HTR-8/SVneo (cell line): ENCODE measurements around the gene DCAF15.

Experiments used
- DNase-seq: peaks from one replicate; pipeline ENCODE4 v3.0.0; 2011; ENCODE audit warnings: low spot score, mixed read lengths; ENCODE audit not compliant: insufficient read length
- FAIRE-seq: peaks from 2 replicates; lab custom pipeline; 2011; peaks lifted over from hg19 to GRCh38; lab: Jason Lieb, UNC

Gene DCAF15

GRCh38 chr19:13929956-13930355 lies 22.4 kb upstream of the DCAF15 start:
- FAIRE-seq (no peak), DNase-seq (no peak)

- no peak for DNase-seq
- FAIRE-seq: no peak
Observed at GRCh38 chr19:13930402-13930801, 21.9 kb upstream of the DCAF15 start.

GRCh38 chr19:13931391-13932148 lies 20.7 kb upstream of the DCAF15 start:
- DNase-seq (no peak), FAIRE-seq (no peak)

- no peak for FAIRE-seq
Observed at GRCh38 chr19:13932149-13932637, 20.1 kb upstream of the DCAF15 start.

GRCh38 chr19:13932911-13933393 lies 19.4 kb upstream of the DCAF15 start:
- no peak for DNase-seq
- no peak for FAIRE-seq

More at GRCh38 chr19:13932149-13932637, 20.1 kb upstream of the DCAF15 start:
- no peak for DNase-seq

GRCh38 chr19:13934785-13935109 lies 17.6 kb upstream of the DCAF15 start:
- DNase-seq: no peak
- FAIRE-seq: peak; percentile 97

GRCh38 chr19:13935765-13936510 lies 16.4 kb upstream of the DCAF15 start:
- DNase-seq (no peak), FAIRE-seq (no peak)

- FAIRE-seq: no peak
Observed at GRCh38 chr19:13937479-13938300, 14.6 kb upstream of the DCAF15 start.

GRCh38 chr19:13938301-13939064 lies 13.8 kb upstream of the DCAF15 start, which contains the start of gene PODNL1:
Gene PODNL1 (minus strand): TSS chr19:13938417. CDS start chr19:13938181, 236 bp downstream.
- FAIRE-seq (no peak), DNase-seq (no peak)

More at GRCh38 chr19:13937479-13938300, 14.6 kb upstream of the DCAF15 start:
- no peak for DNase-seq

GRCh38 chr19:13942023-13942684 lies 10.2 kb upstream of the DCAF15 start:
- DNase-seq (no peak), FAIRE-seq (no peak)

GRCh38 chr19:13946414-13946813 lies 5.9 kb upstream of the DCAF15 start:
- FAIRE-seq (no peak), DNase-seq (no peak)

GRCh38 chr19:13951043-13951442 lies 1.3 kb upstream of the DCAF15 start:
- FAIRE-seq: no peak
- DNase-seq: no peak

- FAIRE-seq (no peak), DNase-seq (no peak)
Observed at GRCh38 chr19:13951799-13952153, 533 bp upstream of the DCAF15 start.

- DNase-seq (no peak), FAIRE-seq (no peak)
Observed at GRCh38 chr19:13952931-13953531, 722 bp downstream of the DCAF15 start.

GRCh38 chr19:13954185-13954584 lies 1.9 kb downstream of the DCAF15 start:
- FAIRE-seq (no peak), DNase-seq (no peak)

- DNase-seq (no peak), FAIRE-seq (no peak)
Observed at GRCh38 chr19:13955662-13956364, 3.5 kb downstream of the DCAF15 start.

GRCh38 chr19:13956365-13956744 lies 4.0 kb downstream of the DCAF15 start:
- FAIRE-seq (no peak), DNase-seq (no peak)

- DNase-seq (no peak), FAIRE-seq (no peak)
Observed at GRCh38 chr19:13957051-13957450, 4.7 kb downstream of the DCAF15 start.
